PFSK-1 (cell line): ENCODE measurements around the gene RPS6KA5.

Experiments used
- POLR2AphosphoS5 ChIP-seq: IDR thresholded peaks from 2 replicates; pipeline ENCODE4 v1.6.1; 2012; ENCODE audit warnings: low read depth, mild to moderate bottlenecking, control low read depth, low read length, moderate library complexity
- REST ChIP-seq, 2 experiments: IDR thresholded peaks; 2 replicates each; pipeline versions ENCODE4 v1.6.1 to v1.8.0; 2011 to 2012; ENCODE audit warnings: low read depth in 2 of 2, low read length in 2 of 2, control low read depth in 1 of 2, inconsistent platforms in 1 of 2, mild to moderate bottlenecking in 1 of 2, moderate library complexity in 1 of 2; ENCODE audit not compliant: insufficient read depth in 1 of 2
- SIN3A ChIP-seq: IDR thresholded peaks from 2 replicates; pipeline ENCODE4 v1.6.1; 2012; ENCODE audit warnings: mild to moderate bottlenecking, low read length, moderate library complexity, borderline replicate concordance; ENCODE audit not compliant: insufficient read depth
- TAF1 ChIP-seq: IDR thresholded peaks from 2 replicates; pipeline ENCODE4 v1.6.1; 2012; ENCODE audit warnings: low read length, control low read depth, borderline replicate concordance; ENCODE audit not compliant: insufficient read depth

- TF ChIP-seq SIN3A, result no peak
- no peak for TF ChIP-seq POLR2AphosphoS5
- no peak for TF ChIP-seq TAF1
- no peak for TF ChIP-seq REST (IDR thresholded peaks at IDR 0.05; ENCODE audit: insufficient read depth in 1 of 2, low read depth in 2 of 2, low read length in 2 of 2)
Measured at GRCh38 chr14:90996967-90997366, 63.5 kb downstream of the RPS6KA5 start.
